ENCODE measurements around the gene PPP4R3B.

- no peak for TF ChIP-seq ISL1 (CRISPR knock-in tag; IDR thresholded peaks at IDR 0.05)
- no peak for TF ChIP-seq ESRRG (CRISPR knock-in tag; IDR thresholded peaks at IDR 0.05)
- no peak for TF ChIP-seq ZC3H10 (CRISPR knock-in tag; IDR thresholded peaks at IDR 0.05)
- no peak for TF ChIP-seq TSHZ2 (CRISPR knock-in tag; IDR thresholded peaks at IDR 0.05)
- TF ChIP-seq ZFP30 (CRISPR knock-in tag; IDR thresholded peaks at IDR 0.05) = no peak
- no peak for TF ChIP-seq SNAI2 (CRISPR knock-in tag; IDR thresholded peaks at IDR 0.05)
- TF ChIP-seq ZFP3 (CRISPR knock-in tag; IDR thresholded peaks at IDR 0.05) = no peak
- no peak for TF ChIP-seq CSDC2 (CRISPR knock-in tag; IDR thresholded peaks at IDR 0.05)
- no peak for TF ChIP-seq GLIS3 (CRISPR knock-in tag; IDR thresholded peaks at IDR 0.05)
- TF ChIP-seq OSR1 (CRISPR knock-in tag; IDR thresholded peaks at IDR 0.05) = no peak
- TF ChIP-seq RARB (CRISPR knock-in tag; IDR thresholded peaks at IDR 0.05) = no peak
- no peak for TF ChIP-seq PATZ1 (CRISPR knock-in tag; IDR thresholded peaks at IDR 0.05; ENCODE audit: borderline replicate concordance)
- TF ChIP-seq CSRNP3 (CRISPR knock-in tag; IDR thresholded peaks at IDR 0.05) = no peak
- no peak for TF ChIP-seq PPARA (CRISPR knock-in tag; IDR thresholded peaks at IDR 0.05; ENCODE audit: borderline replicate concordance)
Measured at GRCh38 chr2:55519938-55520885, 97.2 kb downstream of the PPP4R3B start.

Data from SK-N-SH treated with all-trans-retinoic acid at 6 μM for 48 hours (cell line).